GM12875 (cell line): ENCODE data around the gene NPEPL1.
"Not testable (repeated sequence)": the region's sequence is repeated elsewhere in the genome, so short reads cannot be mapped to it uniquely, and the experiment has no call there.

Experiments used
- H3K4me3 ChIP-seq: one replicate; pipeline ENCODE4 v1.5.1; 2011; ENCODE audit warnings: low read depth, low read length, control low read depth
- CTCF ChIP-seq: IDR thresholded peaks from 2 replicates; pipeline ENCODE4 v1.5.1; 2011; ENCODE audit warnings: low read depth, mild to moderate bottlenecking, control low read depth, inconsistent platforms, low read length, moderate library complexity, borderline replicate concordance; ENCODE audit not compliant: insufficient read depth

The NPEPL1 gene

GRCh38 chr20:58692579-58693225 is at the start of gene NPEPL1:
TSS of gene NPEPL1 (plus strand) at chr20:58692800. CDS start at chr20:58692901, 101 bp downstream.
- peak; percentile 49; the same call in 1 of the 2 replicates for TF ChIP-seq CTCF
- H3K4me3 ChIP-seq: peak within 1 kb of the TSS; percentile 58

GRCh38 chr20:58642896-58643295 is 49.7 kb upstream of the NPEPL1 start:
- not testable (repeated sequence) for H3K4me3 ChIP-seq

GRCh38 chr20:58645412-58645968 is 47.1 kb upstream of the NPEPL1 start:
- TF ChIP-seq CTCF: no peak
- no peak overlapping the region for H3K4me3 ChIP-seq

GRCh38 chr20:58646257-58646656 is 46.3 kb upstream of the NPEPL1 start:
- H3K4me3 ChIP-seq: no peak overlapping the region
- TF ChIP-seq CTCF: no peak

GRCh38 chr20:58646703-58647102 is 45.9 kb upstream of the NPEPL1 start:
- no peak overlapping the region for H3K4me3 ChIP-seq
- TF ChIP-seq CTCF: no peak

GRCh38 chr20:58647162-58647795 is 45.3 kb upstream of the NPEPL1 start:
- no peak overlapping the region for H3K4me3 ChIP-seq
- TF ChIP-seq CTCF: 0 out of 2 replicates have a peak, but pooled peaks have one; percentile 28

- no peak for TF ChIP-seq CTCF
These were observed 44.7 kb upstream of the NPEPL1 start for GRCh38 chr20:58647796-58648501.

GRCh38 chr20:58648502-58648825 is 44.1 kb upstream of the NPEPL1 start:
- H3K4me3 ChIP-seq: not testable (repeated sequence)

More at GRCh38 chr20:58647796-58648501, 44.7 kb upstream of the NPEPL1 start:
- H3K4me3 ChIP-seq: no peak overlapping the region
